ENCODE results near the gene NOP9. TPM values are rescaled to one million over a fixed set of nuclear protein-coding genes. Genes with fewer than 3 reads are reported as not detected.

NOP9 gene
- total and polyA plus RNA-seq, 2 experiments from 2014 or later: 3.7 to 13.2 TPM

DNA sequence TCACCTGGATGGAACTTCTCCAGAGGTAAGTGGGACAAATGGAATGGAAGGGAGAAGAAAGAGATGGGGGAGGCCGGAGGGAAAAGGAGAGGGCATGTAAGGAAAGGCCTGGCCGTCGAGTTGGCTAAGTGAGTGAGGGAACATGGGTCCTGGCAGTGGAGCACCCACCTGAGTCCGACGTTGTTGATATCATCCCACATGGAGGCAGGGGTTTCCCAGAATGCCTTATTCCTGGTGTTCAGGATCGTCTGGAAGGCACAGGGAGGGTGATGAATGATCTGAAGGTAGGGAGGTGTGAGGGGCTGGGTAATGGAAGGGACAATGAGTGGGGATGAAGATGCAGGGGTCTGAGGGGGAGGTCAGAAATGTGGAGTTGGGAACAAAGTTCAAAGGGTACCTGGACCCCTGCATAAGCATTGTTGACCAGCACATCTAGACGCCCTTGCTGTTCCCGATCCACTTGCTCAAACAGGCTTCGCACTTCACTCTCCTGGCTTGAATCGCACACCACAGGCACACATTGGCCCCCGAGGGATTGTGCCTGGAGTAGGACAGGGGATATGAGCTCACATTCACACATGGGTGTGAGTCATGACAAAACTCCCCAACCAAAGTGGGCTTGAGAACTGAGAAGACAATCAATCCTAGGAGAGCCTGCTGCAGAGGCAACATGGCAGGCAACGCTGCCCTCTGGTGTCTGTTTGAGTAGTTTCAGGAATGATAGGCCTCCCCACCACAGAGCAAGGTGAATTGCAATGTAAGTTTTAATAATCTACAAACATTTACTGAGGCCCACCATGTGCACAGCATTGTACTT lies 3.1 kb upstream of the NOP9 start:
- Histone ChIP-seq H3K4me3 (no peak overlapping the region), H3K79me2 (peaks cover 25% of the 10 kb centered on the region), H2AFZ (no peak overlapping the region), H3K27me3 (no peaks in the 10 kb centered on the region), H3K9me3 (ENCODE audit: low read depth) (no peaks in the 10 kb centered on the region), H3K9me2 (replicated peaks; ENCODE audit: insufficient read depth) (no peaks in the 10 kb centered on the region), H3K4me2 (no peak overlapping the region), H3K27ac (peak overlapping the region; percentile 52), H3K4me1 (ENCODE audit: insufficient read depth) (peaks cover 20% of the 10 kb centered on the region), H4K20me1 (ENCODE audit: insufficient read depth, poor library complexity, severe bottlenecking) (no peaks in the 10 kb centered on the region), H3K36me3 (replicated peaks; ENCODE audit: insufficient read depth, low read depth) (no peaks in the 10 kb centered on the region)
- peak; percentile 87 for DNase-seq (ENCODE audit: low spot score)
- WGBS (ENCODE audit: low lambda C conversion rate, missing lambda C conversion rate): 70% methylated on average over 12 of the region's 12 CpGs
- TF ChIP-seq EZH2phosphoT487 (IDR thresholded peaks at IDR 0.05; ENCODE audit: low read depth, severe bottlenecking, unreplicated experiment) (no peak), EZH2 (IDR thresholded peaks at IDR 0.05; ENCODE audit: borderline replicate concordance) (no peak)
- TF ChIP-seq, protein P1, sequence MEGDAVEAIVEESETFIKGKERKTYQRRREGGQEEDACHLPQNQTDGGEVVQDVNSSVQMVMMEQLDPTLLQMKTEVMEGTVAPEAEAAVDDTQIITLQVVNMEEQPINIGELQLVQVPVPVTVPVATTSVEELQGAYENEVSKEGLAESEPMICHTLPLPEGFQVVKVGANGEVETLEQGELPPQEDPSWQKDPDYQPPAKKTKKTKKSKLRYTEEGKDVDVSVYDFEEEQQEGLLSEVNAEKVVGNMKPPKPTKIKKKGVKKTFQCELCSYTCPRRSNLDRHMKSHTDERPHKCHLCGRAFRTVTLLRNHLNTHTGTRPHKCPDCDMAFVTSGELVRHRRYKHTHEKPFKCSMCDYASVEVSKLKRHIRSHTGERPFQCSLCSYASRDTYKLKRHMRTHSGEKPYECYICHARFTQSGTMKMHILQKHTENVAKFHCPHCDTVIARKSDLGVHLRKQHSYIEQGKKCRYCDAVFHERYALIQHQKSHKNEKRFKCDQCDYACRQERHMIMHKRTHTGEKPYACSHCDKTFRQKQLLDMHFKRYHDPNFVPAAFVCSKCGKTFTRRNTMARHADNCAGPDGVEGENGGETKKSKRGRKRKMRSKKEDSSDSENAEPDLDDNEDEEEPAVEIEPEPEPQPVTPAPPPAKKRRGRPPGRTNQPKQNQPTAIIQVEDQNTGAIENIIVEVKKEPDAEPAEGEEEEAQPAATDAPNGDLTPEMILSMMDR (IDR thresholded peaks at IDR 0.05; ENCODE audit: poor library complexity): peak; percentile 76

DNA sequence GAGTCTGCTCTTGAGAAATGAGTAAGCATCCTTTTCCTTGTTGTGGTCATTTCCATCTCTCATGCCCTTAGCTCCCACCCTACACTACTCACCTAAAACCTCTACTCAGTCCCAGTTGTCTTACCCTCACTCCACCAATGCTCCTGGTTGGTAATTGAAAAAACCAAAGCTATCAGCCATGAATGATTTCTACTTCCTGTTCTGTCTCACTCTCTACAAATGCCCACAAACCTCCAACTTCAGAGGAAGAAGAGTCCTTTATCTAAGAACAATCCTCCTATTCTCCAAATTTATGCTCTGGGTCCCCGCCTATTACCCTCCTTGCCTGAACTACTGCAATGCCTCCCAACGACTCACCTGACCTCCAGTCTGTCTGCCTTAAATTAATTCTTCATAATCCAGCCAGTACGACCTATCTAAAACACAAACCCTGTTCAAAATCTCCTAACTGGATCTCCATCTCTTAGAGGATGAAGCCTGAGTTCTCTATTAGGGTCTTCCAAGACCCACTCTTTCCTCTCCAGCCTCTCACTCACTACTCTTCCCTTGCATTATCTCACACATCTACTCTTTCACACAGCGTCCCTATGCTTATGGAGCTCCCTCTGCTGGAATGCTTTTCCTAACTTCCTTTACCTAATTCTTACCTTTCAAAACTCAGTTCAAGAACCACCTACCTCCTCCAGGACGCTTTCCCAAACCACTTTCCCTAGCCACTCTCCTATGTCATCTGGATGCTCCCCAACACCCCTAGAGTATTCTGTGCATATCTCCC lies 2.3 kb upstream of the NOP9 start:
- TF ChIP-seq, protein P1 (IDR thresholded peaks at IDR 0.05; ENCODE audit: poor library complexity): peak; percentile 43
- no peak for TF ChIP-seq EZH2phosphoT487 (IDR thresholded peaks at IDR 0.05; ENCODE audit: low read depth, severe bottlenecking, unreplicated experiment)
- TF ChIP-seq EZH2 (IDR thresholded peaks at IDR 0.05; ENCODE audit: borderline replicate concordance): no peak
- Histone ChIP-seq H3K27me3 (no peaks in the 10 kb centered on the region), H4K20me1 (ENCODE audit: insufficient read depth, poor library complexity, severe bottlenecking) (no peaks in the 10 kb centered on the region), H3K36me3 (replicated peaks; ENCODE audit: insufficient read depth, low read depth) (no peaks in the 10 kb centered on the region), H3K9me2 (replicated peaks; ENCODE audit: insufficient read depth) (no peaks in the 10 kb centered on the region), H3K4me2 (peak overlapping the region; percentile 85), H3K4me1 (ENCODE audit: insufficient read depth) (peaks cover 20% of the 10 kb centered on the region), H3K9me3 (ENCODE audit: low read depth) (no peaks in the 10 kb centered on the region), H2AFZ (no peak overlapping the region), H3K79me2 (peaks cover 29% of the 10 kb centered on the region), H3K4me3 (no peak overlapping the region), H3K27ac (peak overlapping the region; percentile 18)
- 60% methylated on average over 5 of the region's 5 CpGs for WGBS (ENCODE audit: low lambda C conversion rate, missing lambda C conversion rate)
- peak; percentile 58 for DNase-seq (ENCODE audit: low spot score)

DNA sequence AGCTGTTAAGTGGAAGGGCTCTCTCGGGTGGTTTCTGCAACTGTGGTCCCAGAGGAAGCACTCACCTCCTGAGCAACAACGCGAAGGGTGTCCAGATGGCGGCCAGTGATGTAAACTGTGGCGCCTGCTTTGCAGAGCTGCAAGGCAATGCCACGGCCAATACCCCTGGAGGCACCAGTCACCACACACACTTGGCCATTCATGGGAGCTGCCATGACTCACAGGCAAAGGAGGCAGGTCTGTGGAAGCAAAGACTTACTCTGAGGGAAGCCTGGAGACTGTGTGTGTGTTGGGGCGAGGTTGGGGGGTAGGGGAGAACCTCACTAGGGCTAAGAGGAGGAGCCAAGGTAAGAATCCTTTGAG lies 777 bp upstream of the NOP9 start:
- Histone ChIP-seq H3K36me3 (replicated peaks; ENCODE audit: insufficient read depth, low read depth) (no peaks in the 10 kb centered on the region), H3K27me3 (no peaks in the 10 kb centered on the region), H3K9me3 (ENCODE audit: low read depth) (no peaks in the 10 kb centered on the region), H2AFZ (peak overlapping the region; percentile 58), H3K9me2 (replicated peaks; ENCODE audit: insufficient read depth) (no peaks in the 10 kb centered on the region), H3K4me1 (ENCODE audit: insufficient read depth) (peaks cover 20% of the 10 kb centered on the region), H3K4me2 (peak overlapping the region; percentile 85), H3K79me2 (peaks cover 29% of the 10 kb centered on the region), H4K20me1 (ENCODE audit: insufficient read depth, poor library complexity, severe bottlenecking) (no peaks in the 10 kb centered on the region), H3K27ac (peak overlapping the region; percentile 95), H3K4me3 (peak overlapping the region; percentile 86)
- peak; percentile 58 for DNase-seq (ENCODE audit: low spot score)
- whole genome bisulfite sequencing (ENCODE audit: low lambda C conversion rate, missing lambda C conversion rate): 70% methylated on average over 7 of the region's 7 CpGs
- TF ChIP-seq EZH2 (IDR thresholded peaks at IDR 0.05; ENCODE audit: borderline replicate concordance) (no peak), EZH2phosphoT487 (IDR thresholded peaks at IDR 0.05; ENCODE audit: low read depth, severe bottlenecking, unreplicated experiment) (no peak)
- TF ChIP-seq, protein P1 (IDR thresholded peaks at IDR 0.05; ENCODE audit: poor library complexity): no peak

Data from hepatocyte (in vitro differentiated cells).